Natural killer cell (primary cell): ENCODE results near the gene CREB5. TPM values are rescaled to one million over a fixed set of nuclear protein-coding genes. Genes with fewer than 3 reads are reported as not detected.

Source experiments
- ATAC-seq, 3 donors: fragments of 150-1000 bp in 2 of 3; fragments of 200-7000 bp in 1 of 3; cut with Tn5 transposase; 1 replicate in 1 of 3; 2 replicates in 2 of 3; pipeline ENCODE4 v1.10.0; 2021; ENCODE audit warnings: mild to moderate bottlenecking in 2 of 3, moderate library complexity in 2 of 3
- DNase-seq, 2 donors: peaks; one replicate each; pipeline versions ENCODE4 v3.0.0 to v3.0.0-alpha.2; 2013 to 2021; ENCODE audit warnings: mixed read lengths in 1 of 2
- H3K27ac ChIP-seq: one replicate; pipeline ENCODE4 v1.5.1; 2013; ENCODE audit warnings: mild to moderate bottlenecking, low read length
- H3K27me3 ChIP-seq: one replicate; pipeline ENCODE4 v1.6.1; 2013; ENCODE audit warnings: low read length; ENCODE audit not compliant: control insufficient read depth, insufficient read depth
- H3K36me3 ChIP-seq: one replicate; pipeline ENCODE4 v1.6.1; 2013; ENCODE audit warnings: low read length; ENCODE audit not compliant: control insufficient read depth, insufficient read depth
- H3K4me1 ChIP-seq: one replicate; pipeline ENCODE4 v1.6.1; 2013; ENCODE audit warnings: low read length; ENCODE audit not compliant: control insufficient read depth, insufficient read depth
- H3K4me3 ChIP-seq: one replicate; pipeline ENCODE4 v1.5.1; 2013; ENCODE audit warnings: low read length
- H3K9me3 ChIP-seq: one replicate; pipeline ENCODE4 v1.6.1; 2013; ENCODE audit warnings: low read length; ENCODE audit not compliant: control insufficient read depth, insufficient read depth
- H3K27ac Mint-ChIP-seq, 2 donors: one replicate each; pipeline ENCODE4 v1.8.0; 2022; ENCODE audit warnings: mild to moderate bottlenecking in 2 of 2, mixed read lengths in 2 of 2, moderate library complexity in 1 of 2
- H3K27me3 Mint-ChIP-seq, 2 donors: one replicate each; pipeline ENCODE4 v1.8.0; 2022; ENCODE audit warnings: low read depth in 2 of 2, mixed read lengths in 2 of 2
- H3K36me3 Mint-ChIP-seq: one replicate; pipeline ENCODE4 v1.8.0; 2022; ENCODE audit warnings: mixed read lengths
- H3K4me1 Mint-ChIP-seq, 2 donors: one replicate each; pipeline ENCODE4 v1.8.0; 2022; ENCODE audit warnings: mixed read lengths in 2 of 2
- H3K4me3 Mint-ChIP-seq: one replicate; pipeline ENCODE4 v1.8.0; 2022; ENCODE audit warnings: mild to moderate bottlenecking, moderate library complexity, mixed read lengths
- H3K9me3 Mint-ChIP-seq, 2 donors: one replicate each; pipeline ENCODE4 v1.8.0; 2022; ENCODE audit warnings: mixed read lengths in 2 of 2
- CTCF ChIP-seq: fragments of 200-600 bp; IDR thresholded peaks from one replicate; pipeline ENCODE4 v1.8.0; 2022; ENCODE audit warnings: antibody characterized with exemption
- WGBS: methylation state at CpG from one replicate; pipeline ENCODE4 v1.1.7; 2013; ENCODE audit warnings: missing lambda C conversion rate; ENCODE audit not compliant: insufficient coverage; 5-methylcytosine and 5-hydroxymethylcytosine counted together
- intact Hi-C: fragments of 100-400 bp; cut with micrococcal nuclease; formaldehyde crosslinking; loops from one replicate; pipeline ENCODE4 v1.14.2; 2022
- total RNA-seq, 4 donors: library from RNA; stranded (reverse); fragments of 120-200 nt in 1 of 4; gene quantifications; one replicate each; pipeline versions ENCODE4 v1.2.3 to v1.2.4, GENCODE V29; 2013 to 2022

The CREB5 gene
- total RNA-seq, 3 donors from 2014 or later (not counting 1 experiment from before 2014, with no cell fraction given), result 0.52 to 7.0 (median 0.89) TPM

GRCh38 chr7:28564033-28564432 lies 151.7 kb downstream of the CREB5 start:
- no peak overlapping the region for H3K27ac Mint-ChIP-seq

GRCh38 chr7:28564755-28565374 lies 152.5 kb downstream of the CREB5 start:
- TF ChIP-seq CTCF, result no peak
- Histone ChIP-seq H3K27me3 (no peaks in the 10 kb centered on the region), H3K27ac (no peak overlapping the region), H3K4me1 (no peaks in the 10 kb centered on the region), H3K9me3 (no peaks in the 10 kb centered on the region), H3K4me3 (no peak overlapping the region), H3K36me3 (no peaks in the 10 kb centered on the region)
- no peak for DNase-seq
- WGBS, result 86% methylated on average over 4 of the region's 4 CpGs
- ATAC-seq, result no peak
- H3K27ac Mint-ChIP-seq, result no peak overlapping the region
- intact Hi-C loops, result no loop called here
- H3K4me3 Mint-ChIP-seq, result no peak overlapping the region
- no peaks in the 10 kb centered on the region for H3K9me3 Mint-ChIP-seq
- peaks cover 7 to 22% of the 10 kb centered on the region in 2 donors for H3K27me3 Mint-ChIP-seq
- H3K36me3 Mint-ChIP-seq, result no peaks in the 10 kb centered on the region
- H3K4me1 Mint-ChIP-seq, result no peaks in the 10 kb centered on the region

More at GRCh38 chr7:28564033-28564432, 151.7 kb downstream of the CREB5 start:
- peaks cover 4 to 27% of the 10 kb centered on the region in 2 donors for H3K27me3 Mint-ChIP-seq
- Histone ChIP-seq H3K27ac (no peak overlapping the region), H3K4me3 (no peak overlapping the region), H3K9me3 (no peaks in the 10 kb centered on the region), H3K36me3 (no peaks in the 10 kb centered on the region), H3K4me1 (no peaks in the 10 kb centered on the region), H3K27me3 (no peaks in the 10 kb centered on the region)
- no peaks in the 10 kb centered on the region for H3K4me1 Mint-ChIP-seq
- TF ChIP-seq CTCF, result no peak
- intact Hi-C loops, result no loop called here
- no peaks in the 10 kb centered on the region for H3K9me3 Mint-ChIP-seq
- H3K4me3 Mint-ChIP-seq, result no peak overlapping the region
- ATAC-seq (no peak), DNase-seq (no peak)
- 100% methylated on average over 2 of the region's 3 CpGs for WGBS
- no peaks in the 10 kb centered on the region for H3K36me3 Mint-ChIP-seq

- WGBS, result 64% methylated on average over 1 of the region's 1 CpG
- Histone ChIP-seq H3K27ac (no peak overlapping the region), H3K9me3 (no peaks in the 10 kb centered on the region), H3K4me1 (no peaks in the 10 kb centered on the region), H3K36me3 (no peaks in the 10 kb centered on the region), H3K4me3 (no peak overlapping the region), H3K27me3 (no peaks in the 10 kb centered on the region)
- no peak for DNase-seq
- Mint-ChIP-seq H3K36me3 (no peaks in the 10 kb centered on the region), H3K4me3 (no peak overlapping the region), H3K4me1 (no peaks in the 10 kb centered on the region), H3K9me3 (no peaks in the 10 kb centered on the region), H3K27ac (no peak overlapping the region), H3K27me3 (peaks cover 11 to 17% of the 10 kb centered on the region in 2 donors)
- intact Hi-C loops, result no loop called here
- no peak for ATAC-seq
- no peak for TF ChIP-seq CTCF
These were observed 153.7 kb downstream of the CREB5 start for GRCh38 chr7:28565980-28566379.
